HepG2 (cell line): Measurements from ENCODE around the gene JPH2. TPM values are rescaled to one million over a fixed set of nuclear protein-coding genes. Genes with fewer than 3 reads are reported as not detected.

ENCODE experiments used
- ARHGAP35 ChIP-seq: sonication (generic); formaldehyde crosslinking; IDR thresholded peaks from 2 replicates; pipeline ENCODE4 v1.9.0; 2022; ENCODE audit warnings: mild to moderate bottlenecking, inconsistent platforms, moderate library complexity, missing genetic modification reagents, borderline replicate concordance
- NFIB ChIP-seq: sonication (generic); formaldehyde crosslinking; IDR thresholded peaks from 2 replicates; pipeline ENCODE4 v1.9.0; 2021; ENCODE audit warnings: missing genetic modification reagents, mild to moderate bottlenecking, borderline replicate concordance
- SIX1 ChIP-seq: sonication (generic); formaldehyde crosslinking; IDR thresholded peaks from 2 replicates; pipeline ENCODE4 v1.4.0; 2020; ENCODE audit warnings: missing genetic modification reagents, borderline replicate concordance
- ZNF101 ChIP-seq: sonication (generic); formaldehyde crosslinking; IDR thresholded peaks from 2 replicates; pipeline ENCODE4 v1.4.0; 2020; ENCODE audit warnings: mild to moderate bottlenecking, low read depth, missing genetic modification reagents, borderline replicate concordance
- ZNF234 ChIP-seq: sonication (generic); formaldehyde crosslinking; conservative IDR thresholded peaks from 2 replicates; pipeline ENCODE4 v1.5.1; 2020; ENCODE audit warnings: mild to moderate bottlenecking, missing genetic modification reagents
- ZNF589 ChIP-seq: sonication (generic); formaldehyde crosslinking; conservative IDR thresholded peaks from 2 replicates; pipeline ENCODE4 v1.8.0; 2022; ENCODE audit warnings: mild to moderate bottlenecking, moderate library complexity, missing genetic modification reagents
- ZNF616 ChIP-seq: sonication (generic); formaldehyde crosslinking; IDR thresholded peaks from 2 replicates; pipeline ENCODE4 v1.5.0; 2020; ENCODE audit warnings: low read depth, mild to moderate bottlenecking, missing genetic modification reagents
- polyA plus RNA-seq, 8 experiments: library from polyadenylated mRNA; depleted of rRNA in 3 of 8; stranded (reverse) in 7 of 8; unstranded in 1 of 8; fragments of >200 nt; fragmentation: Illumina TruSeq in 4 of 8; extraction: Trizol in 4 of 8; gene quantifications; 2 replicates each; pipeline versions ENCODE4 v1.2.1 to v1.2.3, GENCODE V29; 2011 to 2016; ENCODE audit warnings: low read depth in 4 of 8, missing spikeins in 1 of 8, mixed read lengths in 1 of 8; ENCODE audit not compliant: insufficient read depth in 1 of 8
- total RNA-seq, 5 experiments: library from RNA; depleted of rRNA; stranded (reverse); fragments of >200 nt; fragmentation: Illumina TruSeq; extraction: Trizol; gene quantifications; 2 replicates each; pipeline ENCODE4 v1.2.3, GENCODE V29; 2016; ENCODE audit warnings: low read depth in 1 of 5
- TF ChIP-seq, protein P1 (sequence below): sonication (generic); formaldehyde crosslinking; conservative IDR thresholded peaks from 2 replicates; pipeline ENCODE4 v1.5.0; 2020; ENCODE audit warnings: missing genetic modification reagents
- TF ChIP-seq, protein P2 (sequence below): sonication (generic); formaldehyde crosslinking; IDR thresholded peaks from 2 replicates; pipeline ENCODE4 v1.4.0; 2020; ENCODE audit warnings: missing genetic modification reagents, borderline replicate concordance
- TF ChIP-seq, protein P3 (sequence below): sonication (generic); formaldehyde crosslinking; IDR thresholded peaks from 2 replicates; pipeline ENCODE4 v1.4.0; 2020; ENCODE audit warnings: missing genetic modification reagents
- TF ChIP-seq, protein P4 (sequence below): fragments of 450-650 bp; IDR thresholded peaks from 2 replicates; pipeline ENCODE4 v1.6.1; 2017; ENCODE audit warnings: mild to moderate bottlenecking
- TF ChIP-seq, protein P5 (sequence below): sonication (generic); formaldehyde crosslinking; IDR thresholded peaks from 2 replicates; pipeline ENCODE4 v1.8.0; 2022; ENCODE audit warnings: missing genetic modification reagents, mild to moderate bottlenecking, inconsistent platforms, borderline replicate concordance
- TF ChIP-seq, protein P6 (sequence below): sonication (generic); formaldehyde crosslinking; conservative IDR thresholded peaks from 2 replicates; pipeline ENCODE4 v1.4.0; 2020; ENCODE audit warnings: missing genetic modification reagents
- TF ChIP-seq, protein P7 (sequence below): IDR thresholded peaks from 2 replicates; pipeline ENCODE4 v1.6.1; 2016; ENCODE audit warnings: mild to moderate bottlenecking
- TF ChIP-seq, protein P8 (sequence below): IDR thresholded peaks from 2 replicates; pipeline ENCODE4 v1.6.1; 2016; ENCODE audit warnings: mild to moderate bottlenecking, missing biosample characterization, missing genetic modification reagents
- TF ChIP-seq, protein P9 (sequence below): sonication (generic); formaldehyde crosslinking; IDR thresholded peaks from 2 replicates; pipeline ENCODE4 v1.5.0; 2020; ENCODE audit warnings: mild to moderate bottlenecking, missing genetic modification reagents, moderate library complexity

Gene JPH2
- total and polyA plus RNA-seq, 2 of the 13 experiments (the other 11 are each of a cell fraction or from before 2014, with no cell fraction given), result 0.42 TPM; not detected in 1

DNA sequence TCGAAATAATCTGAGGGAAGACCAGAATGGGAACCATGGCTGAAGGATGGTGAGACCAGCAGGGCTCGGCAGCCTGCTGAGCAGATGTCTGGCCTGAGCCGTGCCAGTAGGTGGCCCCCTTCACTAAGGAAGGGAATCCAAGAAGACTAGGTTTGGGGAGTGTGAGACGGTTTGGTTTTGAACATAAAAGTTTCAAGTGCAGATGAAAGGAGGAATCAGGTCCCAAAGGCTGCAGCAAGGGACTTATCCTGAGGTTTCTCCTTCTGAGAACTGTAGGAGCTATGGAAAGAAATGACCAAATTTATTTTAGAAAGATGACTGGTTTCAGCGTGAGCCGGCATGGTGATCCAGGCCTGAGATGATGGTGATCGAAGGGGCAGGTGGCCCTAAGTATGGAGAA lies 28.1 kb upstream of the JPH2 start (continued):
- TF ChIP-seq, protein P1, sequence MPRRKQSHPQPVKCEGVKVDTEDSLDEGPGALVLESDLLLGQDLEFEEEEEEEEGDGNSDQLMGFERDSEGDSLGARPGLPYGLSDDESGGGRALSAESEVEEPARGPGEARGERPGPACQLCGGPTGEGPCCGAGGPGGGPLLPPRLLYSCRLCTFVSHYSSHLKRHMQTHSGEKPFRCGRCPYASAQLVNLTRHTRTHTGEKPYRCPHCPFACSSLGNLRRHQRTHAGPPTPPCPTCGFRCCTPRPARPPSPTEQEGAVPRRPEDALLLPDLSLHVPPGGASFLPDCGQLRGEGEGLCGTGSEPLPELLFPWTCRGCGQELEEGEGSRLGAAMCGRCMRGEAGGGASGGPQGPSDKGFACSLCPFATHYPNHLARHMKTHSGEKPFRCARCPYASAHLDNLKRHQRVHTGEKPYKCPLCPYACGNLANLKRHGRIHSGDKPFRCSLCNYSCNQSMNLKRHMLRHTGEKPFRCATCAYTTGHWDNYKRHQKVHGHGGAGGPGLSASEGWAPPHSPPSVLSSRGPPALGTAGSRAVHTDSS (CRISPR knock-in tag), result no peak
- TF ChIP-seq ZNF234, result no peak
- no peak for TF ChIP-seq ARHGAP35 (CRISPR knock-in tag)
- TF ChIP-seq, protein P2, sequence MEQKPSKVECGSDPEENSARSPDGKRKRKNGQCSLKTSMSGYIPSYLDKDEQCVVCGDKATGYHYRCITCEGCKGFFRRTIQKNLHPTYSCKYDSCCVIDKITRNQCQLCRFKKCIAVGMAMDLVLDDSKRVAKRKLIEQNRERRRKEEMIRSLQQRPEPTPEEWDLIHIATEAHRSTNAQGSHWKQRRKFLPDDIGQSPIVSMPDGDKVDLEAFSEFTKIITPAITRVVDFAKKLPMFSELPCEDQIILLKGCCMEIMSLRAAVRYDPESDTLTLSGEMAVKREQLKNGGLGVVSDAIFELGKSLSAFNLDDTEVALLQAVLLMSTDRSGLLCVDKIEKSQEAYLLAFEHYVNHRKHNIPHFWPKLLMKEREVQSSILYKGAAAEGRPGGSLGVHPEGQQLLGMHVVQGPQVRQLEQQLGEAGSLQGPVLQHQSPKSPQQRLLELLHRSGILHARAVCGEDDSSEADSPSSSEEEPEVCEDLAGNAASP (CRISPR knock-in tag), result peak; percentile 50; the same call in 1 of the 2 replicates
- TF ChIP-seq ZNF616 (CRISPR knock-in tag), result no peak
- TF ChIP-seq, protein P3, sequence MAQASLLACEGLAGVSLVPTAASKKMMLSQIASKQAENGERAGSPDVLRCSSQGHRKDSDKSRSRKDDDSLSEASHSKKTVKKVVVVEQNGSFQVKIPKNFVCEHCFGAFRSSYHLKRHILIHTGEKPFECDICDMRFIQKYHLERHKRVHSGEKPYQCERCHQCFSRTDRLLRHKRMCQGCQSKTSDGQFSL (CRISPR knock-in tag), result no peak
- TF ChIP-seq, protein P4, sequence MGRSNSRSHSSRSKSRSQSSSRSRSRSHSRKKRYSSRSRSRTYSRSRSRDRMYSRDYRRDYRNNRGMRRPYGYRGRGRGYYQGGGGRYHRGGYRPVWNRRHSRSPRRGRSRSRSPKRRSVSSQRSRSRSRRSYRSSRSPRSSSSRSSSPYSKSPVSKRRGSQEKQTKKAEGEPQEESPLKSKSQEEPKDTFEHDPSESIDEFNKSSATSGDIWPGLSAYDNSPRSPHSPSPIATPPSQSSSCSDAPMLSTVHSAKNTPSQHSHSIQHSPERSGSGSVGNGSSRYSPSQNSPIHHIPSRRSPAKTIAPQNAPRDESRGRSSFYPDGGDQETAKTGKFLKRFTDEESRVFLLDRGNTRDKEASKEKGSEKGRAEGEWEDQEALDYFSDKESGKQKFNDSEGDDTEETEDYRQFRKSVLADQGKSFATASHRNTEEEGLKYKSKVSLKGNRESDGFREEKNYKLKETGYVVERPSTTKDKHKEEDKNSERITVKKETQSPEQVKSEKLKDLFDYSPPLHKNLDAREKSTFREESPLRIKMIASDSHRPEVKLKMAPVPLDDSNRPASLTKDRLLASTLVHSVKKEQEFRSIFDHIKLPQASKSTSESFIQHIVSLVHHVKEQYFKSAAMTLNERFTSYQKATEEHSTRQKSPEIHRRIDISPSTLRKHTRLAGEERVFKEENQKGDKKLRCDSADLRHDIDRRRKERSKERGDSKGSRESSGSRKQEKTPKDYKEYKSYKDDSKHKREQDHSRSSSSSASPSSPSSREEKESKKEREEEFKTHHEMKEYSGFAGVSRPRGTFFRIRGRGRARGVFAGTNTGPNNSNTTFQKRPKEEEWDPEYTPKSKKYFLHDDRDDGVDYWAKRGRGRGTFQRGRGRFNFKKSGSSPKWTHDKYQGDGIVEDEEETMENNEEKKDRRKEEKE, result no peak
- TF ChIP-seq, protein P5, sequence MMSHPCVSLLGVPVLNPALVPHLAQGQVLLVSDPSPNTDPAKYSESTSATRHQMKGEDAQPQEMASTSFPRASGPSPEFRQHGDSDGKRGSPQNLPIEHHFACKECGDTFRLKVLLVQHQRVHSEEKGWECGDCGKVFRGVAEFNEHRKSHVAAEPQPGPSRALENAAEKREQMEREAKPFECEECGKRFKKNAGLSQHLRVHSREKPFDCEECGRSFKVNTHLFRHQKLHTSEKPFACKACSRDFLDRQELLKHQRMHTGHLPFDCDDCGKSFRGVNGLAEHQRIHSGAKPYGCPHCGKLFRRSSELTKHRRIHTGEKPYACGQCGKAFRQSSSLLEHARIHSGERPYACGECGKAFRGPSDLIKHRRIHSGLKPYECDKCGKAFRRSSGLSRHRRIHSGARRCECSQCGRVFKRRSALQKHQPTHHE (CRISPR knock-in tag), result no peak
- TF ChIP-seq, protein P6, sequence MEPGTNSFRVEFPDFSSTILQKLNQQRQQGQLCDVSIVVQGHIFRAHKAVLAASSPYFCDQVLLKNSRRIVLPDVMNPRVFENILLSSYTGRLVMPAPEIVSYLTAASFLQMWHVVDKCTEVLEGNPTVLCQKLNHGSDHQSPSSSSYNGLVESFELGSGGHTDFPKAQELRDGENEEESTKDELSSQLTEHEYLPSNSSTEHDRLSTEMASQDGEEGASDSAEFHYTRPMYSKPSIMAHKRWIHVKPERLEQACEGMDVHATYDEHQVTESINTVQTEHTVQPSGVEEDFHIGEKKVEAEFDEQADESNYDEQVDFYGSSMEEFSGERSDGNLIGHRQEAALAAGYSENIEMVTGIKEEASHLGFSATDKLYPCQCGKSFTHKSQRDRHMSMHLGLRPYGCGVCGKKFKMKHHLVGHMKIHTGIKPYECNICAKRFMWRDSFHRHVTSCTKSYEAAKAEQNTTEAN, result no peak
- TF ChIP-seq ZNF101 (CRISPR knock-in tag), result no peak
- TF ChIP-seq, protein P7, sequence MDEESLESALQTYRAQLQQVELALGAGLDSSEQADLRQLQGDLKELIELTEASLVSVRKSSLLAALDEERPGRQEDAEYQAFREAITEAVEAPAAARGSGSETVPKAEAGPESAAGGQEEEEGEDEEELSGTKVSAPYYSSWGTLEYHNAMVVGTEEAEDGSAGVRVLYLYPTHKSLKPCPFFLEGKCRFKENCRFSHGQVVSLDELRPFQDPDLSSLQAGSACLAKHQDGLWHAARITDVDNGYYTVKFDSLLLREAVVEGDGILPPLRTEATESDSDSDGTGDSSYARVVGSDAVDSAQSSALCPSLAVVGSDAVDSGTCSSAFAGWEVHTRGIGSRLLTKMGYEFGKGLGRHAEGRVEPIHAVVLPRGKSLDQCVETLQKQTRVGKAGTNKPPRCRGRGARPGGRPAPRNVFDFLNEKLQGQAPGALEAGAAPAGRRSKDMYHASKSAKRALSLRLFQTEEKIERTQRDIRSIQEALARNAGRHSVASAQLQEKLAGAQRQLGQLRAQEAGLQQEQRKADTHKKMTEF (CRISPR knock-in tag), result no peak
- no peak for TF ChIP-seq NFIB (CRISPR knock-in tag)
- no peak for TF ChIP-seq SIX1 (CRISPR knock-in tag)
- TF ChIP-seq, protein P8, sequence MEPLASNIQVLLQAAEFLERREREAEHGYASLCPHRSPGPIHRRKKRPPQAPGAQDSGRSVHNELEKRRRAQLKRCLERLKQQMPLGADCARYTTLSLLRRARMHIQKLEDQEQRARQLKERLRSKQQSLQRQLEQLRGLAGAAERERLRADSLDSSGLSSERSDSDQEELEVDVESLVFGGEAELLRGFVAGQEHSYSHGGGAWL (CRISPR knock-in tag), result no peak
- TF ChIP-seq, protein P9, sequence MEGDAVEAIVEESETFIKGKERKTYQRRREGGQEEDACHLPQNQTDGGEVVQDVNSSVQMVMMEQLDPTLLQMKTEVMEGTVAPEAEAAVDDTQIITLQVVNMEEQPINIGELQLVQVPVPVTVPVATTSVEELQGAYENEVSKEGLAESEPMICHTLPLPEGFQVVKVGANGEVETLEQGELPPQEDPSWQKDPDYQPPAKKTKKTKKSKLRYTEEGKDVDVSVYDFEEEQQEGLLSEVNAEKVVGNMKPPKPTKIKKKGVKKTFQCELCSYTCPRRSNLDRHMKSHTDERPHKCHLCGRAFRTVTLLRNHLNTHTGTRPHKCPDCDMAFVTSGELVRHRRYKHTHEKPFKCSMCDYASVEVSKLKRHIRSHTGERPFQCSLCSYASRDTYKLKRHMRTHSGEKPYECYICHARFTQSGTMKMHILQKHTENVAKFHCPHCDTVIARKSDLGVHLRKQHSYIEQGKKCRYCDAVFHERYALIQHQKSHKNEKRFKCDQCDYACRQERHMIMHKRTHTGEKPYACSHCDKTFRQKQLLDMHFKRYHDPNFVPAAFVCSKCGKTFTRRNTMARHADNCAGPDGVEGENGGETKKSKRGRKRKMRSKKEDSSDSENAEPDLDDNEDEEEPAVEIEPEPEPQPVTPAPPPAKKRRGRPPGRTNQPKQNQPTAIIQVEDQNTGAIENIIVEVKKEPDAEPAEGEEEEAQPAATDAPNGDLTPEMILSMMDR (CRISPR knock-in tag), result peak; percentile 98
- TF ChIP-seq ZNF589 (CRISPR knock-in tag), result no peak
